ENCODE results near the gene PHF21B. TPM values are rescaled to one million over a fixed set of nuclear protein-coding genes. Genes with fewer than 3 reads are reported as not detected.
"Not testable (repeated sequence)": the region's sequence is repeated elsewhere in the genome, so short reads cannot be mapped to it uniquely, and the experiment has no call there.

The PHF21B gene
- total RNA-seq, 1 donor from 2014 or later, result not detected

DNA sequence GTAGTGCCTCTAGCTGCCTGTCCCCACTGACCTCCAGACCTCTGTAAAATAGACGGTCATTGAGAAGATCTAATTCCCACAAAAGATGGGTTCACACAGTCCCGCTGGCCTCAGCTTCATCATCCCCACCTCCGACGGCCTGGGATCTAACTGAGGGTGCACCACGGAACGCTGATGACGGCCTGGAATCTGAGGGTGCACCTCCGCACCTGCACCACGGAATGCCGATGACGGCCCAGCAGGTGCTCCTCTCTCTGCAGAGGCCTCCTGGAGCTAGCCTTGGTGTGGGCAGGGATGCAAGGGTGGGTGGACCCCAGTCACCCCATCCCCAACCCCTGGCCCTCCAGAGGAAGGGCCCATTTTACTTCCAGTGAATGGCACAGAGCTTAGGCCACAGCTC lies 77.3 kb downstream of the PHF21B start:
- no peak for ATAC-seq

DNA sequence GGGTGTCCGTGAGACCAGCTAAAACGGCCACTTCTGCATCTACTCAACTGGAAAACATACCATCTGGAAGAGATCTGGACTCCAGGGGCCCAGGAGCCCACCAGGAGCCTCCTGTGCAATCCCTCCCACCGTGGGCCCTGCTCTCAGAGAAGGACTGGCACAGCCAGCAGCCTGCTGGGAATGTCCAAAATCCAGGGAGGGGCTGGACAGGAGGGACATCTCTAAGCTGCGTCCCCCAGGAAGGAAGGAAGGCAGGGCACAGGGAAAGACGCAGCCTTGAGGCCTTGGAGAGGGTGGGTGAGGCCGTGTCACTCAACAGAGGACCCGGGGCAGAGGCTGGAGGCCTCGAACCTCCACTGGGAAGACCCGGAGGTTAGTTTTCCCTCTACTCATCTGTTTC lies 78.0 kb downstream of the PHF21B start:
- ATAC-seq, result no peak

DNA sequence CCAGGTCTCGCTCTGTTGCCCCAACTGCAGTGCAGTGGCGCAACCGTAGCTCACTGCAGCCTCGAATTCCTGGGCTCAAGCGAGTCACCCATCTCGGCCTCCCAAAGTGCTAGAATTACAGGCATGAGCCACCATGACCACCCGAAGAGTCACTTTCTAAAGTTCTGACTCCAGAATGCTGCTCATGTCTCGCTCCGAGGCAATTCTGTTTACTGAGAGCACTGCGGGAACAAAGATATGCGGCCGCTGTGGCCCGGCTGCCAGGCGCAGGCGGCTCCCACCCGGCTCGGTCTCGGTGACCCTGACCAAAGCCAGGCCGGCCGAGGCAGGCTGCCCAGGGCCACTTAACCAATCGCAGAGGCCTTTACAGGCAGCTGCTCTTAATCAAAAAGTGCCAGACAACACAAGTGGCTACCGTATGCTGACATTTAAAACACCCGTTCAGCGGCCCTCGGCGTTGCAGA lies 78.7 kb downstream of the PHF21B start:
- no peak for ATAC-seq

DNA sequence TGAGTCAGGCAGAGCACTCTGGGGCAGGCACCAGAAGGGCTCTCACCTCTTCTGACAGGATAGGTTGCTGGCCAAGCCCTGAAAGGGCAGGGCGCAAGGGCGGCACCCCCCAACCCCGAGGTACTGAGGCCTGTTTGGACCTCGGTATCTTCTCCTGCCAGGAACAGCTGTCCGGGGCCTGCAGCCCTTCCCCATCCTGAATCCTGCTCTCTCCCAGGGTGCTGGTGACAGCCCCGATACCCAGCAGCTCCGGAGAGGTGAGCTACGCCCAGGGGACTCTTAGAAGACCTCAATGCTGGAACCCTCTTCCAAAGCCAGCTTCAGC lies 79.1 kb downstream of the PHF21B start:
- ATAC-seq, result no peak

DNA sequence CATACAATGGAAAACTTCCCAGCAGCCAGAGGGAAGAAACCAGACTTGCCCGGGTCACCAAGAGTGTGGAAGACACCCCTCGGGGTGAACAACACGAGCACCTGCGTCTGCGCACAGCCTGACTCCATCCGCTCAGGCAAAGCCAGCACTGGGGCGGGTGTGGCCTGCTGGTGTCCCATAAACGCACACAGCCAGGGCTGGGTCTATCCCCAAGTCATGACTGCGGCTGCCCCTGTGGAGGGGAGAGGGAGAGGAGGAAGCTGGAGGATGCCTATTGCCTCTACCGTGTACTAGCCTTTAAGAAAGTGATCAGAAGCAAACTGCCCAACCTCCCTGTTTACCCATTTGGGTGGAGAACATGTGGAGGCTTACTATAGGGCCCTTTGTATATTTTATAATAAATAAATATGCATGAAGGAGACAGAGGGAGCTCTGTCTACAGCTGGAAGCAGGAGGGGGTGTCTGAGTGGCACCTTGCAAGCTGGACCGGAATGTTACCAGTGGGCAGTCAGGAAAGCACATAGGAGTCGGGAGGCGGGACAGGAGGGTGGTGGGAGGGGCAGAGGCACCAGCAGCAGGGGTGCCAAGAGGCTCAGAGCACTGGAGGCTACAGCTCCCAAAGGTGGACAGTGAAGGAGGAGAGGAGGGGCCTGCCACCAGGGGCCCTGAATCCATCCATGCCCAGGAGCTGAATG lies 79.6 kb downstream of the PHF21B start:
- ATAC-seq, result no peak

DNA sequence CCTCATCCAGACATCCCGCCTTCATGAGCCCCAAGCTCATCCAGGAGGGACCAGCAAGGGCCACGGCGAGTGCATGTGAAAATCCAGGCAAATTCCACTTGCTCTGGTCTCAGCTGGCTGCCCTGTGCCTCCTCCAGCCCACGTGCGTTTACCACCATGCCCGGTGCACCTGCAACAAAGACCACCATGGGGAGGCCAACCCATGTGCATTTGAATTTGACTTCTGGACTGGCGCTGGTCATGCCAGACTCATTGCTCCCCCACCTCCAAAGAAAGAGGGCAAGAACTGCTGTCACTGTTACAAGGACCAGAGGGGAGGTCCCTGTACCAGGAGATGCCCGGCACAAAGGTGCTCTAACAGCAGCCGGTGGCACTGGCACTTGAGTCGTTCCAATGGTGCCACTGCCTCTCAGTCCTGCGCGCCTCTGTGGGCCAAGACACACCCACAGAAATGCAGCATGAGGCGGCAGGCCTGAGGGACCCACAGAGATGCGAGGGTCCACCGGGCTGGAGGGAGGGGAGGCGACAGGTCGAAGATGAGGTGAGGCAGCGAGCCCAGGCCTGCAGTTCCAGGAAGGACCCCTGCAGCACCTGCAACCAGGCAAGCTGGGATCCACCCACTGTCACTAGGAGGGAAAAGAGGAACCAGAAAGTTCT lies 80.3 kb downstream of the PHF21B start:
- ATAC-seq, result no peak

DNA sequence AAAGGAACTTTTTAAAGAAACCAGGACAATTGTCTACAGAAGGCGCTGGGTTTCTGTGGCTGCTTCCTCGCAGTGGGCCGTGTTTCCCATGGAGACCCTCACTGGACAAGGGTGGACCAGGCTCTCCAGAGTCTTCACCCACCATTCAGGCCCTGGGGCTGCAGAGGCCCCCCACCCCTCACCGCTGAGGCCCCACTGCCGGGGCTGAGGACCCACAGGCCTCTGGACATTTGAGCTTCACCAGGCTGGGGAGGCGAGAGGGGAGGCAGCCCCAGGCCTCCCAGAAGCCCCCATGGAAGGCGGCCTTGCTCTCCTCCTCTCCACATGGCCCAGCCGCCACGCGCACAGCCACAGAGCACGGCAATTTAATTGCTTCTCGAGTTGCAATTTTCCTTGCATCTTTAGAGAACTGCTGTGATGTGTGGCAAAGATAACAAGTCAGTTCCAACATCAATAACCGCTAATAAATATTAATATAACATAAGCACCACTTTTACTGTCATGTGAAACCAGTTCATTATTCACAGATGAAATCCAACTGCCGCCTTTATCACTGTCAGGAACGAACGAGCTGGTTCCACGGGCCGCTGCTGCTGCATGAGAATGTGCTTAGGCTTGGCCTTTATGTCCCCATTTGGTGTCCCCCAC lies 81.0 kb downstream of the PHF21B start:
- ATAC-seq, result no peak

DNA sequence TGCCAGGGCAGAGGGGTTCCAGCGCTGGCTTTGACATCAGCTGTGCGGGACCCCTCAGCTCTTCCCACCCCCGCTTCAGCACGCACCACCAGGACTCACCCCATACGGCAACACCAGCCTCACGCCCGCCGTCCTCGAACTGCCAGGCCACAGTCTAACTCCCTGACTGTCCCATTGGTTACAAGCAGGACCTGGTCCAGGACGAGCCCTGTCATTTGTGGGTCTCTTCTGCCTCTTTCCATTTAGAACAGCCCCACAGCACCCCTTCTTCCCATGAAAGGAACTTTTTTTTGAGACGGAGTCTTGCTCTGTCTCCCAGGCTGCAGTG lies 81.7 kb downstream of the PHF21B start:
- no peak for ATAC-seq

DNA sequence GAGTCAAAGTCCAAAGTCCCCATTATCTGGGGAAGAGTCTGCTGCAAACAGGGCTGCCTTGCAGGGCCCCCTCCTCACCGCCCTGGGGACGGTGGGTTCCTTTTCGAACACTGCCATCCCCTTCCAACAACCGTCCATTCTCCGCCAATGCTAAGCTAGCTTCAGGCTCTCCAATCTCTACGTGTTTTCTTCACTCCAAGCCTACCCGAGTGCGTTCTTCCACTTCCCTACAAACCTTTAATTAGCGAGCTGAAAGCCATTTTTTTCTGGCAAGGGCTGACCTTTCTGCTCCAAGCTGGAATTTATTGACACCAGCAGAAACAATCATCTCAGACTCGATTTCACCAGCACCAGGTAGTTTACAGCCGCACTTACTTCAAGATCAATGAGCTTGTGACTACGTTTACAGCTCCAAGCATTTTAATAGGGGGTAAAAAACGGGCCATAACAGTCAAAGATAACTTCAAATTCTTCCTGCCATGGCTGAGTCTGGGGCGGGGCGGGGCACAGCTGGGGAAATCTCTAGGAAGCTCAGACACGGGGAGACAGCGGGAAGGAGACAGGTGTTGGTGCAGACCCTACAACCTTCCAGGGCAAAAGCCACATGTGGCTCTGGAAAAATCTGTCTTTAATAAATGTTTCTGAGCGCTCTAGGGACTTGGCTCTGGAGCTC lies 82.2 kb downstream of the PHF21B start:
- ATAC-seq, result no peak

DNA sequence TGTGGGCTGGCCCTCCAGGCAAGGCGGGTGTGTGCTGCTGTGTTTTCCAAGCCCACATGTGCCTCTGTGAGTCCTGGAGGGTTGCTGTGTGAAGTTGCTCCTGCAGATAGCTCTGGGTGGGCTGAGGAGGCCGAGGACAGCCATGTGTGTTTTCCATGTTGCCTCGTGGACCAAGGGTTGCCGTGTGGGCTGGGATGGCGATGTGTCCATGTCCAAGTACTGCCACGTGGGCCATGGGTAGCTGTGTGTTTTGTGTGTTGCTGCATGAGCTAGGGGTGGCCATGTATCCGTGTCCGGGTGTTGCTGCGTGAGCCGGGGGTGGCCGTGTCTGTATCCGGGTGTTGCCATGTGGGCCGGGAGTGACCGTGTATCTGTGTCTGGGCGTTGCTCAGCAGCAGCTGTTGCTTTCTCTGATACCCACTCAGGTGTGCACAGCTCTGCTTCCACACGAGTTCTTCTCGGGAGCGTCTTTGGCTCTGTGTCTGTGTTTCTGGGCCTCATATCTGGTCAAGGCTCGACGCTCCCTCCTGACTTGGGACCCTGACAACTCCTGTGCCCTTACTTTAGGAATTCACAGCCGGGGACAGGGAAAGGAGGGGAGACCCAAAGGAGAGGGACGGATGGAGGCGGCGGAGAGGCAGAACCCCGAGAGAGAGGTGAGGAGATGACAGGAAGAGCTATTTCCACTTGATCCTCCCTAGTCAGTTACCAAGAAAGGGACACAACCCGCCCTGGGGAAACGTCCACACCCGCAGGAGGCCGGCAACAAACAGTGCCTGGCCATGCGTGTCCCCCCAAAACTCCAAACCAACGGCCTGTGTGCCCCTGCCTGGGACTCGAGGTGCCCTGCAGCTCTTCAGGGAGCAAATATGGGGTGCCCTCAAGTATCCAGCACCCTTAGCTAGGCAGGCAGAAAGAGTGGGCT lies 83.1 kb downstream of the PHF21B start:
- ATAC-seq, result no peak

DNA sequence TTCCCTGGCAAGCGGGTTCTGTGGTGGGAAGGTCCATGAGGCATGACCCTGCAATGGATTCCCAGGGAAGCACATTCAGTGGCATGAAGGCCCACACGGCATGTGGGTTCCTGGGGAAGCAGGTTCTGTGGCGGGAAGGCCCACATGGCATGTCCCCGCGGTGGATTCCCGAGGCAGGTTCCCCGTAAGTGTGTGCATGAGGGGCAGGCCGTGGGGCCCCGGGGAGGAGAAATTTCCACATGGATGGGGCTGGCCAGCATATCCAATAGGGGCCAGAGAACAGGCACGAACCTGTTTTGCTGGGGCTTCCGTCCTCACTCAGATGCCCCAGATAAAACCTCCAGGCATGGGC lies 83.7 kb downstream of the PHF21B start:
- no peak for ATAC-seq

DNA sequence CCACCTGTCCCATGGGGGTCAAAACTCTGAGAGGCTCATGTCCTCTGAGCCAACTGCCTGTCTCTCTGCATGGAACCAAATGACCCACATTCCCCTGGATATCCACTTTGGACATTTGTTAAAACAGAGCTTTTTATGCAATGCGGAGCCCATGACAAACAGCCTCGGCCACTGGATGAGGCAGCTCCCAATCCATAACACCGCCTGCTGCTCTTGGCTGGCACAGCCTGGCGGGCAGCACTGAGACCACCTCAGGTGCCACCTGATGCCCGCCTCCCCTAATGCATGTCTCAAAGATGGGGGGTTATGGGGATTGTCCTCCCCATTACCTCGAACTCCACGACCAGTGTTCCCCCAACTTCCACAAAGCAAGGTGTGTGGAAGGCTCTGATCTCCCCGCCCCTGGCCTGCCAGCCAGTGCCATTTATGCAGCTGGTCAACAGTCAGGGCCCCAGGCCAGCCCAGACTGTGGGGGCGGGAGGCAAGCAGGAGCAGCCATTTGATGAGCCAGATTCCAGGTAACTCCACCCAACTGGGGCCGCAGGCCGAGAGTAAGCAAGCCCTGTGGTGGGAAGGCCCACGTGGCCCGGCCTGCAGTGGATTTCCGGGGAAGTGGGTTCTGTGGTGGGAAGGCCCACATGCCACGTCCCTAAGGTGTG lies 84.2 kb downstream of the PHF21B start:
- ATAC-seq, result no peak

DNA sequence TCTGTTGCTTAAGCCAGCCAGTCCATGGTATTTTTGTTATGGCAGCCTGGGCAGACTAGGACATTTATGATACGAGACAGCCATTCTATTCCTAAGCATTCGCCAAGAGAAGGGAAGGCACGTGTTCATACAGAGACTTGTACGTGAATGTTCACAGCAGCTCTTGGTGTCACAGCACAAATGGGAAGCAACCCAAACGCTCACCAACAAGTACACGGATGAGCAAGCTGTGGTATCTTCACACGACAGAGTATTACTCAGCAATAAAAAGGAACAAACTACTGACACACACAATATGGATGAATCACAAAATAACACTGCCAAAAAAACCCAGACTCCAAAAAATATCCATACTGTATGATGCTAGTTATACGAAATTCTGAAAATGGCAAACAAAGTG lies 85.1 kb downstream of the PHF21B start:
- no peak for ATAC-seq

DNA sequence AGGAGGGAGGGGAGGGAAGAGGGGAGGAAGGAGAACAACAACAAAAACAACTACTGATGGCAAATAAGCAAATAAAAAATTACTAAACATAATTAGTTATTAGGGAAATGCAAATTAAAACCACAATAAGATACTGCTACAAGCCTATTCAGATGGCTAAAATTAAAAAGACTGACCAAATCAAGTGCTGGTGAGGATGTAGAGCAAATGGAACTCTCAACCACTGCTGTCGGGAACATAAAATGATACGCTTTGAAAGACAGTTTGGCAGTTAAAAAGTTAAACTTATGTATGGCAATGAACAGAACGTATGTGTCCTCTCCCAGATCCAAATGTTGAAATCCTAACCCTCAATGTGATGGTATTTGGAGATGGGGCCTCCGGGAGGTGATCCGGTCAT lies 85.7 kb downstream of the PHF21B start:
- no peak for ATAC-seq

DNA sequence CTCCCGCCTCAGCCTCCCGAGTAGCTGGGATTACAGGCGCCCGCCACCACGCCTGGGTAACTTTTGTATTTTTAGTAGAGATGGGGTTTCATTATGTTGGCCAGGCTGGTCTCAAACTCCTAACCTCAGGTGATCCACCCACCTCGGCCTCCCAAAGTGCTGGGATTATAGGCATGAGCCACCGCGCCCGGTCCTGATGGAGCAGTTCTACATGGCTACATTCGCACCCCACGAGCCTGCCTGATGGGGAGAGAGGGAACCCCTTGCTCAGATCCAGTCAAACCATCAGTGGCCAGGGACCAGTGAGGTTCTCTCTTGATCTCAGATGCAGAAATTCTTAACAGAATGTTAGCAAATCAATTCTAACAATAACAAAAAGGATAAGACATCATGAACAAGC lies 88.0 kb downstream of the PHF21B start:
- not testable (repeated sequence) for ATAC-seq

DNA sequence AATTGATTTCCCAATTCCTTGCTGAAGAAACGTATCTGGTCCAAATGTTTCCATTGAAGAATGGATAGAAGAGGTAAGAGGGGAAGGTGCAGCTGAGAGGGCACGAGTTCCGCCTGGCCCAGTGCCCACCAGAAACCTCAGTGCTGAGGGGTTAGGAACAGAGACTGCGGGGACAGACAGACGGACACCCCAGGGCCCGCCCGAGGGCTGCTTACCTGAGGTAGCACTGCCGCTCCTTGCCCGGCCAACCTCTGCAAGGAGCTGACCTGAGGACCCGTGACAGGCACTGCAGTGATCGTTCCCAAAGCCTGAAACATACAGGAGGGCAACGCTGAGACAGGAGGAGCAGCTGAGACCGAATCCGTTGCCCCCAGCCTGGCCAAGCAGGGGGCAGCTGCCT lies 89.6 kb downstream of the PHF21B start:
- no peak for ATAC-seq

DNA sequence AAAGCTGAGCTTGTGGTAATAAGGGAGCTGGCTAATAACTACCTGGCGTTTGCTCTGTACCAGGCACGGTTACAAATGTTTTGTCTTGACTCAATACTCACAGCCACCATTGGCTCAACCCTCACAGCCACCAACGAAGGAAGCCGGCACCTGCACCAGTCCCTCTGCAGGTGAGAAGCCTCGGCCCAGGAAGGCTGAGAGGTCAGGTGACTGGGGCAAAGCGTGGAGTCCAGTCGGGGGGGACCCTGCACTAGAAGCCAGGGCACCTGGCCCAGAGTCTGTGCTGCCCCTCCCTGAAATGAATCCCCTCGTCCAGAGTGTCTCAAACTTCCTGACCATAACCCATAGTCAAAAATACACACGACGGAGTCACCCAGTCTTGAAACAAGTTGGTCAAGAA lies 90.1 kb downstream of the PHF21B start:
- no peak for ATAC-seq

DNA sequence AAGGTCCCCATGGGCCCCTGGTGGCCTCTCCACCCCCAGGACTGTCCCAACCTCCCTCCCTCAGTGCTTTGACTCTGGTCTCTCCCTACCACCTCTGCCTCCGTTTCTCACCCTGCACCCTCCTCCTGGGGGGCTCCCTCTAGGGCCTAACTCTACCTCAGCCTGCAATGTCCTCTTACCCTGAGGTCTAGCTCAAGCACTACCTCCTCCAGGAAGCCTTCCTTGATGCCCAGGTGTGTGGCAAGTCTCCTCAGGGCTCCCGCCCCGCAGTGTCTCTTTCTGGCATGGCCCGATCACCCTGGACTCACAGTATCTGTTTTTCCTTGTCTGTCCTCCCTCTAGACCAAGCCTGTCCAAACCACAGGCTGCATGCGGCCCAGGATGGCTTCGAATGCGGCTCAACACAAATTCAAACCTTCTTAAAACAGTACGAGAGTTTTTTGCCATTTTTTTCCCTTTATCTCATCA lies 90.8 kb downstream of the PHF21B start:
- no peak for ATAC-seq

DNA sequence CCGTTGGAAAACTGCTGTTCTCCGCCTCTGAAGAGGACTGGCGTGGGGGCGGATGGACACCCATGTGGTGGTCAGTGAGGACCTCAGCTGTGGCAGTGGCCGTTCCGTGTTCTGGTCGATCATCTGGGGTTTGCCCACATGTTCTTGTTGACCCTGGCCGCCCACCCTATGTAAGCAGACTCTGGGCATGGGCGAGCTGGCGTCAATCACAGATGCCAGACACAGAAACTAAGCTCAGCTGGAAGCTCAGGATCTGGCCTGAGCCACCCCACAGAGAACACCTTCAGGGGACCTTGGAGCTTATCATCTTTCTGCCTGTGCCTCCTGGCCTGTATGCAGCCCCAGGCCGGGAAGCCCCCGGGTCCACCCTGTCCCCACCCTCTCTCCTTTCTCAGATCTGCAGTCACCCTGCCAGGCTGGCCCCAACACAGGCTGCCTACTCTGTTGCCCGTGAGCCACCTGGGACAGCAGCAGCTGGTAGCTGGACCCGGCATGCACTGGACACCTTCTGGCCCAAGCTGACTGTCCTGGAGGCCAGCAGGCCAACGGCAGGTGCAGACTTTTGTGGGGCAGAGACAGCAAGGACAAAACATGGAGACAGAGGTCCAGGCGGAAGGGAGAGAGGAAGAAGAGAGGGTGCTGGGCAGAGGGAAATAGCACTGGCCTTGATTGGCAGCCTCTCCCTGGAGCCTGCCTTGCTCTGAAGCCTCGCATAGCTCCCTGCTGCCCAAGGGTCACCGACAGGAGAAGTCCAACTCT lies 91.5 kb downstream of the PHF21B start:
- no peak for ATAC-seq

DNA sequence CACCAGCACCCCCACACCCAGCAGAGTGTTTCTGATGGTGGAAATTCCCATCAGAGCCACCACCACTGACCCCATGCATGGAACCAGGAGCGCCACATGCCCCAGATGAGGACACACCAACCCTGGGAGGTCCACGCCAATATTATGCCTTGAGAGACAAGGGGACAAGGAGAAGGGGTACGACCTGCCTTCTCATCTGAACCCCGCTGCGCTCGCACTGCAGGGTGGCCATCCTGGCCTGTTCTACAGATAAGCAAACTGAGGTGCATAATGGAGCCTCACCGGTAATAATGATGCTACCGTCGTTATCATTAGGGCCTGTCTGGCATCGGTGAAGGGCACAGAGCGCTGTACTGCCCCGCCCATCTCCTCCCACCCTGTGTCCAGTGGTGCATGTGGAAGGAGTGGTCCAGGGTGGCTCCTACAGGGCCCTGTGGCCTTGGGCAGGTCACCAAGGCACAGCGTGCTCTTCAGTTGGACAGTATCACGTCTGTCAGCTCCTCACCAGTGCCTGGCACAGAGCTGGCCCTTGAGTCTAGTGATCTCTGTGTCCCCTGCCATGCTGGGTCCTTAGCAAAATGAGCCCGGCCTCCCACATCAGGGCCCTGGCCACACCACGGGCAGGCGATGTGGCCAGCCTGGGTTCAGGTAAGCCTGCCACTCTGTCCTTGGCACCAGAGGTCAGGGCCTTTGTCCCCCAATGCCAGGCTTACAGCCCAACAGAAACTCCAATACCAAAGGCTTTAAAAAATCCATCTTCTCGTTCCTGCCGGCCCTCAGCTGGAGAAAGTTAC lies 92.2 kb downstream of the PHF21B start:
- ATAC-seq, result no peak

Data from esophagus mucosa (tissue), 1 donor.